SK-N-SH (cell line): ENCODE results near the gene AKR1C2.
"Not testable (repeated sequence)": the region's sequence is repeated elsewhere in the genome, so short reads cannot be mapped to it uniquely, and the experiment has no call there.

ENCODE experiments used
- EP300 ChIP-seq, 2 experiments: IDR thresholded peaks; 2 replicates each; pipeline versions ENCODE4 v1.4.0 to v1.6.1; 2012; ENCODE audit warnings: borderline replicate concordance in 1 of 2, low read depth in 1 of 2, low read length in 1 of 2
- NFIC ChIP-seq: IDR thresholded peaks from 2 replicates; pipeline ENCODE4 v1.4.0; 2012; ENCODE audit warnings: borderline replicate concordance
- RAD21 ChIP-seq: IDR thresholded peaks from 2 replicates; pipeline ENCODE4 v1.6.1; 2012; ENCODE audit warnings: mild to moderate bottlenecking, low read length
- RCOR1 ChIP-seq: fragments of 150-350 bp; IDR thresholded peaks from 2 replicates; pipeline ENCODE4 v1.6.1; 2017; ENCODE audit warnings: antibody characterized with exemption, low read length
- SMC3 ChIP-seq: IDR thresholded peaks from 2 replicates; pipeline ENCODE4 v1.6.1; 2012; ENCODE audit warnings: low read depth, low read length, improper control_type of control experiment
- TAF1 ChIP-seq: IDR thresholded peaks from 2 replicates; pipeline ENCODE4 v1.6.1; 2012; ENCODE audit warnings: low read depth, mild to moderate bottlenecking, low read length, moderate library complexity, borderline replicate concordance
- TCF12 ChIP-seq: IDR thresholded peaks from 2 replicates; pipeline ENCODE4 v1.4.0; 2012
- TEAD4 ChIP-seq: IDR thresholded peaks from 2 replicates; pipeline ENCODE4 v1.4.0; 2012; ENCODE audit warnings: mild to moderate bottlenecking, borderline replicate concordance; ENCODE audit not compliant: insufficient read depth
- YY1 ChIP-seq: IDR thresholded peaks from 2 replicates; pipeline ENCODE4 v1.4.0; 2012; ENCODE audit warnings: low read depth, mild to moderate bottlenecking
- TF ChIP-seq, protein P1 (sequence below): fragments of 200-600 bp; sonication (generic); IDR thresholded peaks from 2 replicates; pipeline ENCODE4 v1.6.1; 2017; ENCODE audit warnings: antibody characterized with exemption, mild to moderate bottlenecking, moderate library complexity
- TF ChIP-seq, protein P2 (sequence below): IDR thresholded peaks from 2 replicates; pipeline ENCODE4 v1.4.0; 2012; ENCODE audit warnings: low read depth
- TF ChIP-seq, protein P3 (sequence below): fragments of 150-350 bp; IDR thresholded peaks from 2 replicates; pipeline ENCODE4 v1.6.1; 2017; ENCODE audit warnings: antibody characterized with exemption, low read length, low read depth, borderline replicate concordance
- TF ChIP-seq, protein P4 (sequence below): IDR thresholded peaks from 2 replicates; pipeline ENCODE4; 2012

- TF ChIP-seq, protein P1, sequence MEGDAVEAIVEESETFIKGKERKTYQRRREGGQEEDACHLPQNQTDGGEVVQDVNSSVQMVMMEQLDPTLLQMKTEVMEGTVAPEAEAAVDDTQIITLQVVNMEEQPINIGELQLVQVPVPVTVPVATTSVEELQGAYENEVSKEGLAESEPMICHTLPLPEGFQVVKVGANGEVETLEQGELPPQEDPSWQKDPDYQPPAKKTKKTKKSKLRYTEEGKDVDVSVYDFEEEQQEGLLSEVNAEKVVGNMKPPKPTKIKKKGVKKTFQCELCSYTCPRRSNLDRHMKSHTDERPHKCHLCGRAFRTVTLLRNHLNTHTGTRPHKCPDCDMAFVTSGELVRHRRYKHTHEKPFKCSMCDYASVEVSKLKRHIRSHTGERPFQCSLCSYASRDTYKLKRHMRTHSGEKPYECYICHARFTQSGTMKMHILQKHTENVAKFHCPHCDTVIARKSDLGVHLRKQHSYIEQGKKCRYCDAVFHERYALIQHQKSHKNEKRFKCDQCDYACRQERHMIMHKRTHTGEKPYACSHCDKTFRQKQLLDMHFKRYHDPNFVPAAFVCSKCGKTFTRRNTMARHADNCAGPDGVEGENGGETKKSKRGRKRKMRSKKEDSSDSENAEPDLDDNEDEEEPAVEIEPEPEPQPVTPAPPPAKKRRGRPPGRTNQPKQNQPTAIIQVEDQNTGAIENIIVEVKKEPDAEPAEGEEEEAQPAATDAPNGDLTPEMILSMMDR: not testable (repeated sequence)
- TF ChIP-seq YY1; RCOR1; TAF1; RAD21; TCF12; NFIC; EP300 (IDR thresholded peaks at IDR 0.05; ENCODE audit: borderline replicate concordance in 1 of 2, low read depth in 1 of 2, low read length in 1 of 2); SMC3; TEAD4: not testable (repeated sequence)
- TF ChIP-seq, protein P2, sequence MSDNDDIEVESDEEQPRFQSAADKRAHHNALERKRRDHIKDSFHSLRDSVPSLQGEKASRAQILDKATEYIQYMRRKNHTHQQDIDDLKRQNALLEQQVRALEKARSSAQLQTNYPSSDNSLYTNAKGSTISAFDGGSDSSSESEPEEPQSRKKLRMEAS: not testable (repeated sequence)
- TF ChIP-seq, protein P3, sequence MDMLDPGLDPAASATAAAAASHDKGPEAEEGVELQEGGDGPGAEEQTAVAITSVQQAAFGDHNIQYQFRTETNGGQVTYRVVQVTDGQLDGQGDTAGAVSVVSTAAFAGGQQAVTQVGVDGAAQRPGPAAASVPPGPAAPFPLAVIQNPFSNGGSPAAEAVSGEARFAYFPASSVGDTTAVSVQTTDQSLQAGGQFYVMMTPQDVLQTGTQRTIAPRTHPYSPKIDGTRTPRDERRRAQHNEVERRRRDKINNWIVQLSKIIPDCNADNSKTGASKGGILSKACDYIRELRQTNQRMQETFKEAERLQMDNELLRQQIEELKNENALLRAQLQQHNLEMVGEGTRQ: not testable (repeated sequence)
- TF ChIP-seq, protein P4, sequence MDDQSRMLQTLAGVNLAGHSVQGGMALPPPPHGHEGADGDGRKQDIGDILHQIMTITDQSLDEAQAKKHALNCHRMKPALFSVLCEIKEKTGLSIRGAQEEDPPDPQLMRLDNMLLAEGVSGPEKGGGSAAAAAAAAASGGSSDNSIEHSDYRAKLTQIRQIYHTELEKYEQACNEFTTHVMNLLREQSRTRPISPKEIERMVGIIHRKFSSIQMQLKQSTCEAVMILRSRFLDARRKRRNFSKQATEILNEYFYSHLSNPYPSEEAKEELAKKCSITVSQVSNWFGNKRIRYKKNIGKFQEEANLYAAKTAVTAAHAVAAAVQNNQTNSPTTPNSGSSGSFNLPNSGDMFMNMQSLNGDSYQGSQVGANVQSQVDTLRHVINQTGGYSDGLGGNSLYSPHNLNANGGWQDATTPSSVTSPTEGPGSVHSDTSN: not testable (repeated sequence)
Measured at GRCh38 chr10:5004501-5004900, 844 bp upstream of the AKR1C2 start.
